ENCODE results near the gene NDUFA5.
"Not testable (repeated sequence)": the region's sequence is repeated elsewhere in the genome, so short reads cannot be mapped to it uniquely, and the experiment has no call there.

NDUFA5 gene

DNA sequence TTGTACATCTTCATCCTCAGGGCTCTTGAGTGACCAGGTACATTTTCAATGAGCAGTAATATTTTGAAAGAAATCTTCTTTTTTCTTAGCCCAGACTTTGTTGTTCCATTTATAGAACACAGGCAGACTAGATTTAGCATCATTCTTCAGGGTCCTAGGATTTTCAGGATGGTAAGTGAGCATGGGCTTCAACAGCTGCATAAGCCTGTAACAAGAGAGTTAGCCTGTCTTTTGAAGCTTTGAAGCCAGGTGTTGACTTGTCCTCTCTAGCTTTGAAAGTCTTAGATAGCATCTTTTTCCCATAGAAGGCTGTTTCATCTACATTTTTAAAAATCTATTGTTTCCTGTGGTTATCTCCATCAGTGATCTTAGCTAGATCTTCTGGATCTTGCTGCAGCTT lies 4.5 kb upstream of the NDUFA5 start:
- Histone ChIP-seq H3K4me3 (no peak overlapping the region), H3K27ac (no peak overlapping the region)

DNA sequence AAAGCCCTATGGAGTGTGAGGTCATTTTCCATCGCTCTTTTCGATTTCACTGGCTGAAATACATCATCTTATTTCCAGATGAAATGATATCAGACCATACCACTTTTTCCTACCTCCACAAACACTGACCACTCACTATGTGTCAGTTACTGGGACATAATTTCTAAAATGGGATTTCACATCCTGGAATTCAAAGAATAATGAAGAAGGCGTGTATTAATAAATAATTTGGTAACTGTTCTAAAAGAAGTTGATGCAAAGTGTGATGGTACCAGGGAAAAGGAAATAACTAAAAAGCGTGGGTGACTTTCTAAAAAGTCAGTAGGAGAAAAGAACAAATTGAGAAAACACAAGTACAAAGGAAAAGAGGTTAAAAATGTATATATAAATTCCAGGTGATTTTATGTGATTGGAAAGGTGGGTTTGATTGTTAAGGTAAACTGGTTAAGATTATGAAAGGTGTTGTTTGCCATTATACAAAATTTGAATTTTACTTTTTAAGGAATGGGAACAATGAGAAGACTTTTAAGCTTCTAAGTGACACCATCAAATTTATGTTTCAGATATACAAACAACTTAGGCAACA lies 764 bp upstream of the NDUFA5 start:
- H3K27ac ChIP-seq: peak overlapping the region in 19 of 21 experiments; percentile 32 to 94 (median 81)
- H3K4me3 ChIP-seq: peak overlapping the region; percentile 66 to 94 (median 77)

DNA sequence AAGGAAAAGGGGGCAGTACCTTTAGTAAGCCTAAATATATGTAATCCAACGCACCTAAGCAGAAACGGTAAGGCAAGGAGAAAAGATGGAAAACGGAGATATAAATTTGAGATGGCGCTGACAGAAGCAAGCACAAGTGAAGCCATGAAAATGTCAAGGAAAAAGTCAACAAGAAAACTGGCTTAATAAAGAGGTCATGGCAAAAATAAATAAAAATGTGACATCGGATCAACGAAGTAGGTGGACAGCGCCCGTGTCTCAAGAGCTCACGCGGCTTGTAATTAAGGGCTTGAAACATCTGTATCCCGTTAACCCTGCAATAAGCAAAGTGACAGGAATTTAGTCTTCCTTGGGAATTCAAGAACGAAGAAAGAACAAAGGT lies 611 bp downstream of the NDUFA5 start:
- Histone ChIP-seq H3K4me3 (peak overlapping the region; percentile 66 to 94 (median 77)), H3K27ac (peak overlapping the region; percentile 61 to 94 (median 83))

DNA sequence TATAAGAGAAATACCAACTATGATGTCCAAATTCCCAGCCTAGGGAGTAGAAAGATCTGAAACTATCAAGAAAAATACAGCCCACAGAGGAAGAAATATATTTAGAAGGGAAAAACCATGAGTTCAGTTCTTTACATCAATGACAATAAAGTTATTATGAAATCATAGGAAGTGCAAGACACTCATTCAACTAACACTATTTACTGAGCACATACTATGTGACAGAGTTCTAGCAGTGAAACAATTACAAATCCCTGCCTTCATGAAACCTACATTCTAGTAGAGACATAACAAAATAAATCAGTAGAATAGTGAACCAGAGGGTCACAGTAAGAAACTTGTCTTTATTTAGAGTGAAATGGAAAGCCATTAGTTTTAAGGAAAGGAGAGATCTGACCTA lies 2.1 kb downstream of the NDUFA5 start:
- Histone ChIP-seq H3K4me3 (no peak overlapping the region), H3K27ac (no peak overlapping the region)

GRCh38 chr7:123553159-123553558 lies 4.5 kb downstream of the NDUFA5 start:
- Histone ChIP-seq H3K4me3 (no peak overlapping the region), H3K27ac (no peak overlapping the region)

GRCh38 chr7:123552641-123553040 lies 5.0 kb downstream of the NDUFA5 start:
- no peak overlapping the region for H3K4me3 ChIP-seq
- H3K27ac ChIP-seq: no peak overlapping the region

DNA sequence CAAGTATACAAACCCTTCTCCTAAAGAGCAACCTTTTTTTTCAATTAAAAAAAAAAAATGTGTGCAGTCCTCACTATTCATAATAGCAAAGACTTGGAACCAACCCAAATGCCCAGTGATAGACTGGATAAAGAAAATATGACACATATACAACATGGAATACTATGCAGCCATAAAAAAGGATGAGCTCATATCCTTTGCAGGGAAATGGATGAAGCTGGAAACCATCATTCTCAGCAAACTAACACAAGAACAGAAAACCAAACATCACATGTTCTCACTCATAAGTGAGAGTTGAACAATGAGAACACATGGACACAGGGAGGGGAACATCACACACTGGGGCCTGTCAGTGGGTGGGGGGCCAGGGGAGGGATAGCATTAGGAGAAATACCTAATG lies 5.5 kb downstream of the NDUFA5 start:
- not testable (repeated sequence) for H3K27ac ChIP-seq, H3K4me3 ChIP-seq

DNA sequence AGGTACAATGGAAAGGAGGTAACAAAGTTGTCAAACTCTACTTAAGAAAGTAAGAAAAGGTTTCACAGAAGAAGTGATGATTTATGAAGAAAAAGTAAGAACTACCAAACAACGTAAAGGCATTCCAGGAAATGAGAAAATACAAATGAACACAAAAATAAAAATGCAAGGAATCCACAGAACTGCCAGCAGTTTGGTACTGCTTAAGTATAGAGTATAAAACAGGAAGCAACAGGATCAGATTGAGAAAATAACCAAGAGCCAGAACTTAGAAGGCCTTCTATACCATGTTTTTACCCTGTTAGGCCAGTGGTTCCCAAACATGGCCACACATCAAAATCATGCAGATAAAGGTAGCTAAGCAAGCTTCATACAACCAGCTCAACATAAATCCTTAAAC lies 9.2 kb downstream of the NDUFA5 start:
- no peak overlapping the region for H3K27ac ChIP-seq
- H3K4me3 ChIP-seq: no peak overlapping the region

DNA sequence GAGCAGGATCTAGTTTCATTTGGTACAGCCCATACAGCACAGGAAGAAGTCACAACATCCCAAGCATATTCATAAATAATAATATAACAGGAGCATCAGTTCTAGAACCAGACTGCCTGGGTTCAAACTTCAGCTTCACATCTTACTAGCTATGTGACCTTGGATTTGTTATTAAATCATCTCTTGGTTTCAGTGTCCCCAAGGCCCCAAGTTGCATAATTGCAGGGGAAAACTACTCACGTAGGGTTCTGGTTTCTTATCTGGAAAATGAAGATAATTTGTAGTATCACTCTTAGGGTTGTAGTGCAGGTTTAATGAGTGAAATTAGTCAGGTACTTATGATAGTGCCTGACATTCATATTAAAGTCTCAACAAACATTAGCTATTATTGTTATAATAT lies 17.7 kb downstream of the NDUFA5 start:
- Histone ChIP-seq H3K27ac (no peak overlapping the region), H3K4me3 (no peak overlapping the region)

DNA sequence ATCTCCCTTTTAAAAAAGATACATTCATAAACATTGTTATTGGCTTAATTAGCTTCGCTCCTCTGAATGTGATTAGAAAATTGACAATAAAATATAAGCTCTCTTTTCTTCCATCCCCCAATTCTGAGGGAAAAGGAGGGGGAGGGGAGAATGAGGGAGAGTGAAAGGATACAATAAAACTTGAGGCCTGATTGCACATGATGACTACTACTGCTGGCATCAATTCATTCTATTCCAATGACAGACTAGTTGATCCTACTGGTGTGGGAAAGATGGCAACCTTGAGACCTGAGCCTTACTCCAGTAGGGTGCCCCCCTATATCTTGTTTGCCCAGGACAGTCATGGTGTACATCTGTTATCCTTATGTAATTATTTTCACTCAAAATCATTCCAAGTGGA lies 18.7 kb downstream of the NDUFA5 start:
- H3K27ac ChIP-seq: no peak overlapping the region

GRCh38 chr7:123538189-123538714 lies 19.4 kb downstream of the NDUFA5 start:
- no peak overlapping the region for H3K4me3 ChIP-seq
- no peak overlapping the region for H3K27ac ChIP-seq

More for the DNA sequence above, 18.7 kb downstream of the NDUFA5 start:
- no peak overlapping the region for H3K4me3 ChIP-seq

DNA sequence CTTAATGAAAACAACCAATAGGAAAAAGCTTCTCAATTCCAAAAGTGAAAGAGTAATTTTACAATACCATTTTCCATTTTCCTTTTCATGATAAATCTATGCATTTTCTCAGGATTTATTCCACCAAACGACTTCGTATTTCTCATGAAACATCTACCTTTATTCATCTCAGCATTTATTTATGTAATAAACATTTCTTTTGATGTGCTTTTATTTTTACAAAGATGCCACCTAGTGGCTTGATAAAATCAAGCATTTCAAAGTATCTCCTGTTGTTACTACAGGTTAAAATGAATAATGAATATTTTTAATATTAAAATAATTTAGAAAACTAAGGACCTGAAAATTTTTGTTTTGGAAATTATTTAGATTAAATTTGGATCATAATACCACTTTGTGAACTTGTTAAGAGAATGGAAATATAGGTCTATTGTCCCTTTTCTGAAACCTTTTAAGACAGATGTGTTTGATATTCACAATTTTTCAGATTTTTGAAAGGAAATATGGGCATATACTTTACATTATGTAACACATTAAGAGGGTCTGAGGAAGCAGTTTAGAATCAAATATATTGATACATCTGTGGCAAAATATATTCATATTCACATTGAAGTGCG lies 20.5 kb downstream of the NDUFA5 start:
- H3K27ac ChIP-seq: no peak overlapping the region

GRCh38 chr7:123535517-123535916 lies 22.1 kb downstream of the NDUFA5 start:
- H3K4me3 ChIP-seq: peak overlapping the region in 5 of 7 experiments; percentile 44 to 62 (median 47)
- peak overlapping the region in 1 of 21 experiments; percentile 83 for H3K27ac ChIP-seq

More for the DNA sequence above, 20.5 kb downstream of the NDUFA5 start:
- H3K4me3 ChIP-seq: no peak overlapping the region

- peak within 1 kb of the TSS; percentile 44 to 62 (median 47) for H3K4me3 ChIP-seq
- H3K27ac ChIP-seq: peak within 1 kb of the TSS in 20 of 21 experiments; percentile 15 to 90 (median 72)
Observed at GRCh38 chr7:123534383-123535260, 23.0 kb downstream of the NDUFA5 start, which contains the start of gene IQUB. Gene IQUB, minus strand, starts transcription at chr7:123534595. Its CDS starts 22,255 bp downstream, at chr7:123512340.

- H3K27ac ChIP-seq: peak overlapping the region in 2 of 21 experiments; percentile 27 to 54
Observed at GRCh38 chr7:123533929-123534382, 23.7 kb downstream of the NDUFA5 start.

DNA sequence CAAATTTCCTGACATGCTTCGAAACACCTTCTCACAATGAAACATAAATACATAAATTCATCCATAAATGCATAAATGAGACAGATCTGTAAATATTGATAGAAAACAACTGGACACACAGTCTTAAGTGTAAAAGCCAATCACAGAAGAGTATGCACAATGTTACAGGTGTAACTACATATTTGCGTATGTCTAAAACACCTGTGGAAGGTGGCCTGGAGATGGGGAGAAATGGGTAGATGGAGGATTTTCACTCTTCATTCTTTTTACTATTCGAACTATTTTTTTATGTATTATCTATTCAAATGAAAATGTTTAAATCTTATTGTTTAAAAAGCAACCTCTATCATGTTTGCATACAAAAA lies 24.1 kb downstream of the NDUFA5 start:
- H3K4me3 ChIP-seq: no peak overlapping the region
- H3K27ac ChIP-seq: no peak overlapping the region

More at GRCh38 chr7:123533929-123534382, 23.7 kb downstream of the NDUFA5 start:
- H3K4me3 ChIP-seq: peak overlapping the region; percentile 44 to 62 (median 47)

GRCh38 chr7:123532788-123533552 lies 24.6 kb downstream of the NDUFA5 start:
- Histone ChIP-seq H3K27ac (peak overlapping the region in 1 of 21 experiments; percentile 9), H3K4me3 (peak overlapping the region in 3 of 7 experiments; percentile 5 to 24 (median 14))

DNA sequence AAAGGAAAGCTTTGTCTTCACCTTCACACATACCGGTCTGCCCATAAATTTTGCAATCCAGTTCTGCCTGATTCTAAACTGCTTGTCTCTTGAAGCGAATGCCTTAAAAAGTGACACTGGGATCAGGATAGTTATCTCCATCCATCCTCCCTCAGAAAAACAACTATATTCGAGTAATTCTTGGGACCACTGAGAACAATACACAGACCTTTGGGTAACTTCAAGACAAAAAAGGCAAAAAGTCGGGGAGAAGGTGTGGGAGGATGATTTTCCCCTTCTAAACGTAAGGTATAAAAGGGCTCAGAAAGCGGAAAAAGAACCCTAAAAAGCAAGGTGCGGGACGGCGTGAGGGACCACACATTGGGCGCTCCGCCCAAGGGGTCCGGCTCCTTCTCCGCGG lies 25.3 kb downstream of the NDUFA5 start:
- peak overlapping the region in 1 of 7 experiments; percentile 5 for H3K4me3 ChIP-seq
- H3K27ac ChIP-seq: not testable (repeated sequence)

DNA sequence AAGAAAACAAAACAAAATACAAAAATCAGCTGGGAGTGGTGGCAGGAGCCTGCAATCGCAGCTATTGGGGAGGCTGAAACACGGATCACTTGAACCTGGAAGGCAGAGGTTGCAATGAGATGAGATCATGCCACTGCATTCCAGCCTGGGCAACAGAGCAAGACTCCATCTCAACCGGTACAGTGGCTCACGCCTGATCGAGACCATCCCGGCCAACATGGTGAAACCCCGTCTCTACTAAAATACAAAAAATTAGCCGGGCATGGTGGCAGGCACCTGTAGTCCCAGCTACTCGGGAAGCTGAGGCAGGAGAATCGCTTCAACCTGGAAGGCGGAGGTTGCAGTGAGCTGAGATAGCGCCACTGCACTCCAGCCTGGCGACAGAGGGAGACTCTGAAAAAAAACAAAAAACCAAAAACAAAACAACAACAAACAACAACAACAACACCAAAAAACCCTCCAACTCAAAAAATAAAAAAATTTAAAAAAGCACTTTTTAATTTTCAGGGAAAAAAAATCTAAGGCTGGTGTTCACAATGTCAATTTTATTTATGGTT lies 27.5 kb downstream of the NDUFA5 start:
- H3K27ac ChIP-seq, H3K4me3 ChIP-seq: not testable (repeated sequence)

Data from skin epidermis (tissue), 12 donors.